HCT116 (cell line): ENCODE results near the gene RNASE8. TPM values are rescaled to one million over a fixed set of nuclear protein-coding genes. Genes with fewer than 3 reads are reported as not detected.
A peak's percentile ranks its signal among the peaks of the same experiment; 100 is the strongest.

Experiments
- ATAC-seq: fragments of 200-7000 bp; cut with Tn5 transposase; 2 replicates; pipeline ENCODE4 v1.9.1; 2020; ENCODE audit warnings: mild to moderate bottlenecking, moderate library complexity
- BruUV-seq: library from RNA; stranded (reverse); fragments of 400-500 nt; replicated peaks from 2 replicates; lab custom pipeline; 2021; lab: Mats Ljungman, UMichigan
- CTCF ChIA-PET: fragments of 300-600 bp; sonication (Branson Sonifier 250); formaldehyde crosslinking; loops from one replicate; lab custom pipeline; 2021; ENCODE audit warnings: antibody characterized with exemption; lab: Charles Lee
- POLR2A ChIA-PET: fragments of 300-600, 350-600 bp; sonication (Branson Sonifier 250); formaldehyde crosslinking; loops from one replicate; lab custom pipeline; 2021; ENCODE audit warnings: antibody characterized with exemption; lab: Charles Lee
- RAD21 ChIA-PET, 2 experiments: fragments of 300-600 bp; sonication (Branson Sonifier 250); formaldehyde crosslinking; loops; one replicate each; lab custom pipeline; 2023; ENCODE audit warnings: low total read pairs in 2 of 2; ENCODE audit not compliant: uncharacterized antibody in 2 of 2, unreplicated experiment in 2 of 2, low non-redundant PET in 1 of 2; lab: Charles Lee
- DNase-seq: peaks from one replicate; pipeline ENCODE4 v3.0.0-alpha.2; 2010; ENCODE audit warnings: low read depth, low spot score
- H2AFZ ChIP-seq: fragments of 200-600 bp; shearing (Covaris generic), sonication (generic); 2 replicates; pipeline ENCODE4 v1.6.1; 2017; ENCODE audit warnings: low read depth, mixed run types, mixed read lengths, antibody characterized with exemption, low read length; ENCODE audit not compliant: poor library complexity, severe bottlenecking
- H3K27ac ChIP-seq: 2 replicates; pipeline ENCODE4 v1.5.1; 2012; ENCODE audit warnings: low read depth, low read length
- H3K27me3 ChIP-seq: fragments of 200-600 bp; sonication (generic); 2 replicates; pipeline ENCODE4 v1.6.1; 2016; ENCODE audit warnings: mixed run types, low read length, mixed read lengths; ENCODE audit not compliant: insufficient read depth
- H3K36me3 ChIP-seq, 2 experiments: fragments of 200-500 bp in 1 of 2; fragments of 200-600 bp in 1 of 2; sonication (Bioruptor generic) in 1 of 2; sonication (generic) in 1 of 2; 2 replicates each; pipeline versions ENCODE4 v1.5.1 to v1.6.1; 2014 to 2016; ENCODE audit warnings: low read length in 2 of 2, inconsistent platforms in 1 of 2, mixed read lengths in 1 of 2, mixed run types in 1 of 2; ENCODE audit not compliant: insufficient read depth in 2 of 2, control insufficient read depth in 1 of 2
- H3K4me1 ChIP-seq, 2 experiments: fragments of 200-600 bp in 1 of 2; sonication (generic) in 1 of 2; 2 replicates each; pipeline versions ENCODE4 v1.5.1 to v1.6.1; 2012 to 2017; ENCODE audit warnings: low read length in 2 of 2, inconsistent platforms in 1 of 2, mild to moderate bottlenecking in 1 of 2, mixed read lengths in 1 of 2, mixed run types in 1 of 2, moderate library complexity in 1 of 2; ENCODE audit not compliant: insufficient read depth in 2 of 2, control insufficient read depth in 1 of 2
- H3K4me2 ChIP-seq: fragments of 200-600 bp; sonication (generic); 2 replicates; pipeline ENCODE4 v1.6.1; 2017; ENCODE audit warnings: mixed run types, low read length, mixed read lengths
- H3K4me3 ChIP-seq, 2 experiments: fragments of 200-600 bp in 1 of 2; sonication (generic) in 1 of 2; replicated peaks in 1 of 2; 2 replicates each; pipeline ENCODE4 v1.5.1; 2011 to 2016; ENCODE audit warnings: low read length in 2 of 2, control low read depth in 1 of 2, low read depth in 1 of 2, mild to moderate bottlenecking in 1 of 2, mixed read lengths in 1 of 2, mixed run types in 1 of 2
- H3K79me2 ChIP-seq: fragments of 200-600 bp; sonication (generic); 2 replicates; pipeline ENCODE4 v1.6.1; 2017; ENCODE audit warnings: mild to moderate bottlenecking, mixed run types, low read length, moderate library complexity, mixed read lengths; ENCODE audit not compliant: insufficient read depth
- H3K9ac ChIP-seq: fragments of 200-600 bp; sonication (generic); 2 replicates; pipeline ENCODE4 v1.6.1; 2016; ENCODE audit warnings: low read length, mixed read lengths
- H3K9me2 ChIP-seq: fragments of 200-600 bp; sonication (generic), shearing (Covaris generic); 2 replicates; pipeline ENCODE4 v1.6.1; 2017; ENCODE audit warnings: mixed run types, mild to moderate bottlenecking, moderate library complexity; ENCODE audit not compliant: insufficient read depth
- H3K9me3 ChIP-seq, 2 experiments: fragments of 200-500 bp in 1 of 2; fragments of 200-600 bp in 1 of 2; sonication (Bioruptor generic) in 1 of 2; sonication (generic) in 1 of 2; 2 replicates each; pipeline ENCODE4 v1.6.1; 2014 to 2017; ENCODE audit warnings: low read length in 2 of 2, mixed read lengths in 2 of 2, inconsistent platforms in 1 of 2, low read depth in 1 of 2, mild to moderate bottlenecking in 1 of 2, mixed run types in 1 of 2, moderate library complexity in 1 of 2; ENCODE audit not compliant: control insufficient read depth in 1 of 2, insufficient read depth in 1 of 2
- H4K20me1 ChIP-seq: fragments of 200-600 bp; sonication (generic), shearing (Covaris generic); 2 replicates; pipeline ENCODE4 v1.6.1; 2017; ENCODE audit warnings: mixed run types, mild to moderate bottlenecking, moderate library complexity; ENCODE audit not compliant: insufficient read depth
- CTCF ChIP-seq, 3 experiments: fragments of 200-600 bp in 1 of 3; sonication (generic) in 1 of 3; IDR thresholded peaks in 2 of 3; conservative IDR thresholded peaks in 1 of 3; 2 replicates each; pipeline ENCODE4 v1.5.1; 2012 to 2017; ENCODE audit warnings: low read depth in 2 of 3, low read length in 2 of 3, antibody characterized with exemption in 1 of 3, borderline replicate concordance in 1 of 3, control low read depth in 1 of 3, mild to moderate bottlenecking in 1 of 3, mixed read lengths in 1 of 3, mixed run types in 1 of 3, moderate library complexity in 1 of 3; ENCODE audit not compliant: insufficient read depth in 1 of 3
- ELF1 ChIP-seq: IDR thresholded peaks from 2 replicates; pipeline ENCODE4 v1.6.1; 2012; ENCODE audit warnings: low read depth, borderline replicate concordance
- MAX ChIP-seq: IDR thresholded peaks from 2 replicates; pipeline ENCODE4 v1.6.1; 2012
- RAD21 ChIP-seq: IDR thresholded peaks from 2 replicates; pipeline ENCODE4 v1.6.1; 2012; ENCODE audit warnings: low read depth, mild to moderate bottlenecking
- SRF ChIP-seq: IDR thresholded peaks from 2 replicates; pipeline ENCODE4 v1.6.1; 2012; ENCODE audit warnings: low read depth
- YY1 ChIP-seq: IDR thresholded peaks from 2 replicates; pipeline ENCODE4 v1.6.1; 2011; ENCODE audit warnings: low read length, low read depth, moderate library complexity, mild to moderate bottlenecking; ENCODE audit not compliant: insufficient replicate concordance; ENCODE audit errors: extremely low read depth
- ZFX ChIP-seq: fragments of 450-650 bp; IDR thresholded peaks from 2 replicates; pipeline ENCODE4 v1.6.1; 2017
- intact Hi-C: fragments of 100-400 bp; cut with micrococcal nuclease; formaldehyde crosslinking; loops from 2 replicates; pipeline ENCODE4 v1.10.0; 2022
- total RNA-seq: library from RNA; stranded (reverse); gene quantifications from one replicate; pipeline ENCODE4 v1.2.1, GENCODE V29; 2021; ENCODE audit not compliant: unreplicated experiment

RNASE8 gene
- total RNA-seq, 1 experiment from 2014 or later = not detected

- Histone ChIP-seq H2AFZ (no peak overlapping the region), H3K27ac (no peak overlapping the region), H3K4me3 (no peak overlapping the region), H3K36me3 (no peaks in the 10 kb centered on the region), H3K4me2 (no peak overlapping the region), H3K27me3 (no peaks in the 10 kb centered on the region), H3K9me2 (no peaks in the 10 kb centered on the region), H3K79me2 (no peaks in the 10 kb centered on the region), H3K9me3 (no peaks in the 10 kb centered on the region), H3K4me1 (peaks cover 0 to 7% of the 10 kb centered on the region in 2 experiments; a peak in 1 of 4 replicates), H4K20me1 (no peaks in the 10 kb centered on the region), H3K9ac (no peak overlapping the region)
- POLR2A ChIA-PET = interaction anchor here (1.8 kb wide), 1 partner anchor 25 kb away, joined by 6 read pairs; no protein-coding TSS in a partner anchor
- CTCF ChIA-PET = interaction anchor here (0.6 to 5.4 kb wide), 17 partner anchors 9 to 357 kb away, joined by 3 to 148 read pairs (median 4); no protein-coding TSS in a partner anchor
- DNase-seq = peak; percentile 41
- intact Hi-C loops = loop anchor here (1.0 kb wide), 3 partner anchors 25 to 342 kb away; no protein-coding TSS in a partner anchor
- BruUV-seq = no TSS peak
- TF ChIP-seq CTCF (IDR thresholded peaks at IDR 0.05 in 2 of 3, conservative IDR thresholded peaks at IDR 0.05 in 1 of 3; ENCODE audit: borderline replicate concordance in 1 of 3, insufficient read depth in 1 of 3, low read depth in 2 of 3, low read length in 2 of 3) = peak; percentile 58 to 61 (median 60); a peak in 5 of 6 replicates
- no peak for TF ChIP-seq ELF1
- no peak for TF ChIP-seq SRF
- TF ChIP-seq ZFX = peak; percentile 23; the same call in 1 of the 2 replicates
- TF ChIP-seq YY1 = no peak
- TF ChIP-seq MAX = no peak
- TF ChIP-seq RAD21 = peak; percentile 77
- RAD21 ChIA-PET = interaction anchor here (0.6 to 2.2 kb wide), 5 partner anchors 25 to 68 kb away, joined by 3 to 30 read pairs (median 4); no protein-coding TSS in a partner anchor
- peak; percentile 92 for ATAC-seq
Observed at GRCh38 chr14:21039585-21040369, 17.8 kb upstream of the RNASE8 start.
